ENCODE measurements around the gene ARHGEF28. TPM values are rescaled to one million over a fixed set of nuclear protein-coding genes. Genes with fewer than 3 reads are reported as not detected.

The ARHGEF28 gene
- 12.9 and 13.9 TPM in 2 replicates for total RNA-seq (2014; rRNA removed; shearing (Covaris generic))
- polyA plus RNA-seq (2015; cell fraction: cytosol; rRNA removed) = 11.2 and 13.8 TPM in 2 replicates
- 36.2 and 36.6 TPM in 2 replicates for polyA plus RNA-seq (2015; cell fraction: nucleus; rRNA removed)

- peak; percentile 61 for DNase-seq (ENCODE audit: low read depth)
These were observed at the start of gene ARHGEF28 for GRCh38 chr5:73625944-73626811. ARHGEF28 (plus strand) TSS chr5:73626196; CDS start chr5:73684852, 58,656 bp downstream.

GRCh38 chr5:73582285-73583145 lies 43.5 kb upstream of the ARHGEF28 start:
- DNase-seq (ENCODE audit: low read depth) = no peak

GRCh38 chr5:73587923-73588322 lies 38.1 kb upstream of the ARHGEF28 start:
- no peak for DNase-seq (ENCODE audit: low read depth)

- peak; percentile 83 for DNase-seq (ENCODE audit: low read depth)
These were observed 34.8 kb upstream of the ARHGEF28 start for GRCh38 chr5:73591102-73591695.

- DNase-seq (ENCODE audit: low read depth) = peak; percentile 78
These were observed 34.1 kb upstream of the ARHGEF28 start for GRCh38 chr5:73591698-73592501.

GRCh38 chr5:73592551-73592950 lies 33.4 kb upstream of the ARHGEF28 start:
- peak; percentile 73 for DNase-seq (ENCODE audit: low read depth)

GRCh38 chr5:73596705-73597328 lies 29.2 kb upstream of the ARHGEF28 start:
- peak; percentile 37 for DNase-seq (ENCODE audit: low read depth)

GRCh38 chr5:73599380-73599779 lies 26.6 kb upstream of the ARHGEF28 start:
- no peak for DNase-seq (ENCODE audit: low read depth)

GRCh38 chr5:73603998-73604397 lies 22.0 kb upstream of the ARHGEF28 start:
- no peak for DNase-seq (ENCODE audit: low read depth)

- DNase-seq (ENCODE audit: low read depth) = no peak
These were observed 20.5 kb upstream of the ARHGEF28 start for GRCh38 chr5:73605223-73606087.

- DNase-seq (ENCODE audit: low read depth) = no peak
These were observed 19.7 kb upstream of the ARHGEF28 start for GRCh38 chr5:73606206-73606753.

GRCh38 chr5:73607228-73607627 lies 18.8 kb upstream of the ARHGEF28 start:
- no peak for DNase-seq (ENCODE audit: low read depth)

GRCh38 chr5:73612799-73613198 lies 13.2 kb upstream of the ARHGEF28 start:
- no peak for DNase-seq (ENCODE audit: low read depth)

- no peak for DNase-seq (ENCODE audit: low read depth)
These were observed 10.9 kb upstream of the ARHGEF28 start for GRCh38 chr5:73615085-73615484.

- no peak for DNase-seq (ENCODE audit: low read depth)
These were observed 10.0 kb upstream of the ARHGEF28 start for GRCh38 chr5:73615947-73616346.

GRCh38 chr5:73617510-73618279 lies 8.3 kb upstream of the ARHGEF28 start:
- peak; percentile 44 for DNase-seq (ENCODE audit: low read depth)

GRCh38 chr5:73619606-73620333 lies 6.2 kb upstream of the ARHGEF28 start:
- no peak for DNase-seq (ENCODE audit: low read depth)

Data from HT1080 (cell line).